HFF-Myc (cell line): Measurements from ENCODE around the gene DISC1.

Experiments
- DNase-seq: peaks from one replicate; pipeline ENCODE4 v3.0.0-alpha.2; 2011; ENCODE audit warnings: low read depth; ENCODE audit errors: extremely low read depth
- H3K4me3 ChIP-seq: replicated peaks from 2 replicates; pipeline ENCODE4 v1.5.1; 2011; ENCODE audit warnings: low read depth, mild to moderate bottlenecking, control low read depth, low read length
- CTCF ChIP-seq: IDR thresholded peaks from 2 replicates; pipeline ENCODE4 v1.5.1; 2012; ENCODE audit warnings: mild to moderate bottlenecking, low read depth, low read length, control low read depth; ENCODE audit errors: missing control alignments

DISC1 gene

GRCh38 chr1:231883382-231883781 lies 256.8 kb downstream of the DISC1 start:
- no peak for TF ChIP-seq CTCF
- no peak for DNase-seq
- no peak overlapping the region for H3K4me3 ChIP-seq

- H3K4me3 ChIP-seq: no peak overlapping the region
- DNase-seq: no peak
- TF ChIP-seq CTCF: no peak
Measured at GRCh38 chr1:231885209-231885854, 258.7 kb downstream of the DISC1 start.

GRCh38 chr1:231887166-231887565 lies 260.6 kb downstream of the DISC1 start:
- no peak for TF ChIP-seq CTCF
- H3K4me3 ChIP-seq: no peak overlapping the region
- DNase-seq: no peak

- no peak for DNase-seq
- TF ChIP-seq CTCF: no peak
- H3K4me3 ChIP-seq: no peak overlapping the region
Measured at GRCh38 chr1:231887866-231888265, 261.3 kb downstream of the DISC1 start.

- H3K4me3 ChIP-seq: no peak overlapping the region
- no peak for DNase-seq
- TF ChIP-seq CTCF: no peak
Measured at GRCh38 chr1:231890791-231891190, 264.2 kb downstream of the DISC1 start.

- no peak overlapping the region for H3K4me3 ChIP-seq
- DNase-seq: no peak
- TF ChIP-seq CTCF: no peak
Measured at GRCh38 chr1:231893400-231894102, 267.0 kb downstream of the DISC1 start.
